HL-60 (cell line): Measurements from ENCODE around the gene SBF1.

Experiments
- TF ChIP-seq, protein P1 (sequence below): IDR thresholded peaks from 2 replicates; pipeline ENCODE4 v1.6.1; 2012; ENCODE audit warnings: low read depth; ENCODE audit not compliant: insufficient replicate concordance
- TF ChIP-seq, protein P2 (sequence below): IDR thresholded peaks from one replicate; pipeline ENCODE4 v1.5.1; 2011; ENCODE audit warnings: low read length, control low read depth, inconsistent platforms; ENCODE audit not compliant: insufficient read depth

DNA sequence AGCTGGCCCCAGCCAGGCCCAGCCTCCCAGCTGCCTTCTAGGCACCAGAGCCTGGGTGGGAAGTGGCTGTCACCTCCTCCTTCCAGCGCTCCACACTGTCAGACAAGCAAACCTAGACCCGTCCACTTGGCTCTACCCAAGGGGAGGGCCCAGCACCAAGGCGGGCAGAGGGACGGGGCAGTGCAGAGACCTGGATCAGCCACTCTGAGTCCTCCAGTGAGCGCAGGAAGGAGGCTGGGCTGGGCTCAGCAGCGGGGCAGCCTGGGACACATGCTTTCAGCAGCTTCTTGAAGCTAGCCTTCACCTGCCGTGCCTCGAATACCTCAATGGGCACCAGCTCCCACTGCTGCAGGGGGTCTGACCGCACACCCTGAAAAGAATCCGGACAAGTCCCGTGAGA, 18.8 kb downstream of the SBF1 start:
- TF ChIP-seq, protein P1, sequence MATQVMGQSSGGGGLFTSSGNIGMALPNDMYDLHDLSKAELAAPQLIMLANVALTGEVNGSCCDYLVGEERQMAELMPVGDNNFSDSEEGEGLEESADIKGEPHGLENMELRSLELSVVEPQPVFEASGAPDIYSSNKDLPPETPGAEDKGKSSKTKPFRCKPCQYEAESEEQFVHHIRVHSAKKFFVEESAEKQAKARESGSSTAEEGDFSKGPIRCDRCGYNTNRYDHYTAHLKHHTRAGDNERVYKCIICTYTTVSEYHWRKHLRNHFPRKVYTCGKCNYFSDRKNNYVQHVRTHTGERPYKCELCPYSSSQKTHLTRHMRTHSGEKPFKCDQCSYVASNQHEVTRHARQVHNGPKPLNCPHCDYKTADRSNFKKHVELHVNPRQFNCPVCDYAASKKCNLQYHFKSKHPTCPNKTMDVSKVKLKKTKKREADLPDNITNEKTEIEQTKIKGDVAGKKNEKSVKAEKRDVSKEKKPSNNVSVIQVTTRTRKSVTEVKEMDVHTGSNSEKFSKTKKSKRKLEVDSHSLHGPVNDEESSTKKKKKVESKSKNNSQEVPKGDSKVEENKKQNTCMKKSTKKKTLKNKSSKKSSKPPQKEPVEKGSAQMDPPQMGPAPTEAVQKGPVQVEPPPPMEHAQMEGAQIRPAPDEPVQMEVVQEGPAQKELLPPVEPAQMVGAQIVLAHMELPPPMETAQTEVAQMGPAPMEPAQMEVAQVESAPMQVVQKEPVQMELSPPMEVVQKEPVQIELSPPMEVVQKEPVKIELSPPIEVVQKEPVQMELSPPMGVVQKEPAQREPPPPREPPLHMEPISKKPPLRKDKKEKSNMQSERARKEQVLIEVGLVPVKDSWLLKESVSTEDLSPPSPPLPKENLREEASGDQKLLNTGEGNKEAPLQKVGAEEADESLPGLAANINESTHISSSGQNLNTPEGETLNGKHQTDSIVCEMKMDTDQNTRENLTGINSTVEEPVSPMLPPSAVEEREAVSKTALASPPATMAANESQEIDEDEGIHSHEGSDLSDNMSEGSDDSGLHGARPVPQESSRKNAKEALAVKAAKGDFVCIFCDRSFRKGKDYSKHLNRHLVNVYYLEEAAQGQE, result no peak
- TF ChIP-seq, protein P2, sequence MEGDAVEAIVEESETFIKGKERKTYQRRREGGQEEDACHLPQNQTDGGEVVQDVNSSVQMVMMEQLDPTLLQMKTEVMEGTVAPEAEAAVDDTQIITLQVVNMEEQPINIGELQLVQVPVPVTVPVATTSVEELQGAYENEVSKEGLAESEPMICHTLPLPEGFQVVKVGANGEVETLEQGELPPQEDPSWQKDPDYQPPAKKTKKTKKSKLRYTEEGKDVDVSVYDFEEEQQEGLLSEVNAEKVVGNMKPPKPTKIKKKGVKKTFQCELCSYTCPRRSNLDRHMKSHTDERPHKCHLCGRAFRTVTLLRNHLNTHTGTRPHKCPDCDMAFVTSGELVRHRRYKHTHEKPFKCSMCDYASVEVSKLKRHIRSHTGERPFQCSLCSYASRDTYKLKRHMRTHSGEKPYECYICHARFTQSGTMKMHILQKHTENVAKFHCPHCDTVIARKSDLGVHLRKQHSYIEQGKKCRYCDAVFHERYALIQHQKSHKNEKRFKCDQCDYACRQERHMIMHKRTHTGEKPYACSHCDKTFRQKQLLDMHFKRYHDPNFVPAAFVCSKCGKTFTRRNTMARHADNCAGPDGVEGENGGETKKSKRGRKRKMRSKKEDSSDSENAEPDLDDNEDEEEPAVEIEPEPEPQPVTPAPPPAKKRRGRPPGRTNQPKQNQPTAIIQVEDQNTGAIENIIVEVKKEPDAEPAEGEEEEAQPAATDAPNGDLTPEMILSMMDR, result no peak
